Activated naive CD8-positive, alpha-beta T cell (primary cell): ENCODE measurements around the gene RPS24.
"Not testable (repeated sequence)": the region's sequence is repeated elsewhere in the genome, so short reads cannot be mapped to it uniquely, and the experiment has no call there.

Experiments
- H3K27ac Mint-ChIP-seq: one replicate; pipeline ENCODE4 v1.8.0; 2021; ENCODE audit warnings: mixed read lengths
- H3K27me3 Mint-ChIP-seq: one replicate; pipeline ENCODE4 v1.8.0; 2021; ENCODE audit warnings: mixed read lengths
- H3K36me3 Mint-ChIP-seq: one replicate; pipeline ENCODE4 v1.8.0; 2021; ENCODE audit warnings: mixed read lengths
- H3K4me1 Mint-ChIP-seq: one replicate; pipeline ENCODE4 v1.8.0; 2021; ENCODE audit warnings: low read depth, mixed read lengths
- H3K4me3 Mint-ChIP-seq: one replicate; pipeline ENCODE4 v1.8.0; 2021; ENCODE audit warnings: mild to moderate bottlenecking, mixed read lengths
- H3K9me3 Mint-ChIP-seq: one replicate; pipeline ENCODE4 v1.8.0; 2021; ENCODE audit warnings: low read depth, mixed read lengths

Gene RPS24

GRCh38 chr10:78033637-78034470, at the start of gene RPS24:
Gene RPS24, plus strand, starts transcription at chr10:78033863. Its CDS starts 39 bp downstream, at chr10:78033902.
- no peaks in the 10 kb centered on the region for H3K27me3 Mint-ChIP-seq
- peaks cover 54% of the 10 kb centered on the region for H3K4me1 Mint-ChIP-seq
- H3K27ac Mint-ChIP-seq = peak within 1 kb of the TSS; percentile 98
- H3K4me3 Mint-ChIP-seq = peak within 1 kb of the TSS; percentile 96
- H3K9me3 Mint-ChIP-seq = no peaks in the 10 kb centered on the region
- H3K36me3 Mint-ChIP-seq = peaks cover 37% of the 10 kb centered on the region

- Mint-ChIP-seq H3K27ac (no peak overlapping the region), H3K4me3 (no peak overlapping the region), H3K36me3 (peaks cover 5% of the 10 kb centered on the region)
These were observed 48.7 kb upstream of the RPS24 start for GRCh38 chr10:77984986-77985385.

GRCh38 chr10:77987671-77988255, 45.9 kb upstream of the RPS24 start:
- no peaks in the 10 kb centered on the region for H3K27me3 Mint-ChIP-seq
- H3K4me3 Mint-ChIP-seq = no peak overlapping the region
- H3K36me3 Mint-ChIP-seq = peaks cover 5% of the 10 kb centered on the region
- H3K27ac Mint-ChIP-seq = no peak overlapping the region
- H3K9me3 Mint-ChIP-seq = no peaks in the 10 kb centered on the region
- H3K4me1 Mint-ChIP-seq = no peaks in the 10 kb centered on the region

More at GRCh38 chr10:77984986-77985385, 48.7 kb upstream of the RPS24 start:
- Mint-ChIP-seq H3K9me3 (no peaks in the 10 kb centered on the region), H3K27me3 (no peaks in the 10 kb centered on the region), H3K4me1 (no peaks in the 10 kb centered on the region)

GRCh38 chr10:77989081-77989724, 44.5 kb upstream of the RPS24 start:
- H3K36me3 Mint-ChIP-seq = peaks cover 7% of the 10 kb centered on the region
- no peaks in the 10 kb centered on the region for H3K4me1 Mint-ChIP-seq

GRCh38 chr10:77993620-77994019, 40.0 kb upstream of the RPS24 start:
- Mint-ChIP-seq H3K27ac (no peak overlapping the region), H3K36me3 (peaks cover 8% of the 10 kb centered on the region), H3K27me3 (no peaks in the 10 kb centered on the region), H3K9me3 (no peaks in the 10 kb centered on the region), H3K4me3 (no peak overlapping the region), H3K4me1 (no peaks in the 10 kb centered on the region)

More at GRCh38 chr10:77989081-77989724, 44.5 kb upstream of the RPS24 start:
- H3K27me3 Mint-ChIP-seq = no peaks in the 10 kb centered on the region
- no peaks in the 10 kb centered on the region for H3K9me3 Mint-ChIP-seq
- no peak overlapping the region for H3K27ac Mint-ChIP-seq
- H3K4me3 Mint-ChIP-seq = no peak overlapping the region

GRCh38 chr10:77998780-77999179, 34.9 kb upstream of the RPS24 start:
- H3K4me1 Mint-ChIP-seq, H3K9me3 Mint-ChIP-seq, H3K27me3 Mint-ChIP-seq, H3K27ac Mint-ChIP-seq, H3K4me3 Mint-ChIP-seq: not testable (repeated sequence)
- H3K36me3 Mint-ChIP-seq = peaks cover 17% of the 10 kb centered on the region

- Mint-ChIP-seq H3K27me3 (no peaks in the 10 kb centered on the region), H3K27ac (no peak overlapping the region), H3K4me3 (no peak overlapping the region), H3K9me3 (no peaks in the 10 kb centered on the region), H3K4me1 (peaks cover 2% of the 10 kb centered on the region), H3K36me3 (peaks cover 19% of the 10 kb centered on the region)
These were observed 33.5 kb upstream of the RPS24 start for GRCh38 chr10:78000206-78000605.

GRCh38 chr10:78000956-78001472, 32.6 kb upstream of the RPS24 start:
- Mint-ChIP-seq H3K4me3 (no peak overlapping the region), H3K36me3 (peaks cover 22% of the 10 kb centered on the region), H3K27me3 (no peaks in the 10 kb centered on the region), H3K4me1 (peaks cover 2% of the 10 kb centered on the region), H3K27ac (no peak overlapping the region), H3K9me3 (no peaks in the 10 kb centered on the region)

- no peak overlapping the region for H3K4me3 Mint-ChIP-seq
- H3K36me3 Mint-ChIP-seq = peaks cover 23% of the 10 kb centered on the region
- no peaks in the 10 kb centered on the region for H3K27me3 Mint-ChIP-seq
- no peaks in the 10 kb centered on the region for H3K9me3 Mint-ChIP-seq
- peaks cover 2% of the 10 kb centered on the region for H3K4me1 Mint-ChIP-seq
- H3K27ac Mint-ChIP-seq = no peak overlapping the region
These were observed 30.9 kb upstream of the RPS24 start for GRCh38 chr10:78002541-78003288.

GRCh38 chr10:78004215-78005026, 29.2 kb upstream of the RPS24 start:
- no peaks in the 10 kb centered on the region for H3K9me3 Mint-ChIP-seq
- H3K4me3 Mint-ChIP-seq = no peak overlapping the region
- H3K27me3 Mint-ChIP-seq = no peaks in the 10 kb centered on the region
- H3K4me1 Mint-ChIP-seq = peaks cover 2% of the 10 kb centered on the region
- no peak overlapping the region for H3K27ac Mint-ChIP-seq
- peaks cover 19% of the 10 kb centered on the region for H3K36me3 Mint-ChIP-seq

- Mint-ChIP-seq H3K9me3 (no peaks in the 10 kb centered on the region), H3K36me3 (peaks cover 10% of the 10 kb centered on the region), H3K27me3 (no peaks in the 10 kb centered on the region), H3K27ac (no peak overlapping the region), H3K4me1 (no peaks in the 10 kb centered on the region), H3K4me3 (no peak overlapping the region)
These were observed 26.5 kb upstream of the RPS24 start for GRCh38 chr10:78007172-78007571.

- Mint-ChIP-seq H3K4me3 (no peak overlapping the region), H3K36me3 (peaks cover 14% of the 10 kb centered on the region), H3K27ac (no peak overlapping the region), H3K27me3 (no peaks in the 10 kb centered on the region), H3K9me3 (no peaks in the 10 kb centered on the region), H3K4me1 (no peaks in the 10 kb centered on the region)
These were observed 24.0 kb upstream of the RPS24 start for GRCh38 chr10:78009662-78010061.

- H3K9me3 Mint-ChIP-seq = no peaks in the 10 kb centered on the region
- H3K4me3 Mint-ChIP-seq = no peak overlapping the region
- H3K27ac Mint-ChIP-seq = no peak overlapping the region
- no peaks in the 10 kb centered on the region for H3K27me3 Mint-ChIP-seq
- peaks cover 17% of the 10 kb centered on the region for H3K36me3 Mint-ChIP-seq
- no peaks in the 10 kb centered on the region for H3K4me1 Mint-ChIP-seq
These were observed 23.4 kb upstream of the RPS24 start for GRCh38 chr10:78010278-78010677.

GRCh38 chr10:78011065-78011464, 22.6 kb upstream of the RPS24 start:
- Mint-ChIP-seq H3K27ac (no peak overlapping the region), H3K4me3 (no peak overlapping the region), H3K4me1 (no peaks in the 10 kb centered on the region), H3K36me3 (peaks cover 14% of the 10 kb centered on the region), H3K9me3 (no peaks in the 10 kb centered on the region), H3K27me3 (no peaks in the 10 kb centered on the region)
